Choroid plexus epithelial cell (primary cell): ENCODE measurements around the gene PHACTR1.
"Not testable (repeated sequence)": the region's sequence is repeated elsewhere in the genome, so short reads cannot be mapped to it uniquely, and the experiment has no call there.

ENCODE experiments used
- DNase-seq: peaks from one replicate; pipeline ENCODE4 v3.0.0-alpha.2; 2010; ENCODE audit warnings: low read depth
- H3K4me3 ChIP-seq: 2 replicates; pipeline ENCODE4 v1.5.1; 2011; ENCODE audit warnings: low read depth, mild to moderate bottlenecking, control low read depth, low read length, moderate library complexity
- TF ChIP-seq, protein P1 (sequence below): conservative IDR thresholded peaks from 2 replicates; pipeline ENCODE4 v1.5.1; 2011; ENCODE audit warnings: low read depth, mild to moderate bottlenecking, control low read depth, inconsistent platforms, low read length, moderate library complexity

The PHACTR1 gene

DNA sequence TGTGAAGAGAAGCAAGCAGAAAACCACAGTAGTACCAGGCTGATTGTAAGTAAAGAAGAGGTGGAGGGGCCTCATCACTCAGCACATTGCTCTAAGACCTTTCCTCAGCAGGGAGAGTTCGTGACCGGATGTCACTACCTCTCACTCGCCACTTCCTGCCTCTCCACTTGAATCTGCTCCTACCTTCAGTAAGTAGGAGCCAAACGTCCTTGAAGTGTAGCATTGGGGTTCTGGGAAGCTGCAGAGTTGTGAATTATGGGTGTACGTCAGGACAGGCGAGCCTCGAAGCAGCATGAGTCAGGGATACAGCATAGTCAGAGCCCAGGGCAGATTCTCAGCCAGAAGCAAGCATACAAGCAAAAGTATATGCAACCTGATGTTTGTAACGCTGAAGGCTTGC is 224.9 kb downstream of the PHACTR1 start:
- DNase-seq: peak; percentile 23
- H3K4me3 ChIP-seq: no peak overlapping the region
- TF ChIP-seq, protein P1, sequence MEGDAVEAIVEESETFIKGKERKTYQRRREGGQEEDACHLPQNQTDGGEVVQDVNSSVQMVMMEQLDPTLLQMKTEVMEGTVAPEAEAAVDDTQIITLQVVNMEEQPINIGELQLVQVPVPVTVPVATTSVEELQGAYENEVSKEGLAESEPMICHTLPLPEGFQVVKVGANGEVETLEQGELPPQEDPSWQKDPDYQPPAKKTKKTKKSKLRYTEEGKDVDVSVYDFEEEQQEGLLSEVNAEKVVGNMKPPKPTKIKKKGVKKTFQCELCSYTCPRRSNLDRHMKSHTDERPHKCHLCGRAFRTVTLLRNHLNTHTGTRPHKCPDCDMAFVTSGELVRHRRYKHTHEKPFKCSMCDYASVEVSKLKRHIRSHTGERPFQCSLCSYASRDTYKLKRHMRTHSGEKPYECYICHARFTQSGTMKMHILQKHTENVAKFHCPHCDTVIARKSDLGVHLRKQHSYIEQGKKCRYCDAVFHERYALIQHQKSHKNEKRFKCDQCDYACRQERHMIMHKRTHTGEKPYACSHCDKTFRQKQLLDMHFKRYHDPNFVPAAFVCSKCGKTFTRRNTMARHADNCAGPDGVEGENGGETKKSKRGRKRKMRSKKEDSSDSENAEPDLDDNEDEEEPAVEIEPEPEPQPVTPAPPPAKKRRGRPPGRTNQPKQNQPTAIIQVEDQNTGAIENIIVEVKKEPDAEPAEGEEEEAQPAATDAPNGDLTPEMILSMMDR: no peak

DNA sequence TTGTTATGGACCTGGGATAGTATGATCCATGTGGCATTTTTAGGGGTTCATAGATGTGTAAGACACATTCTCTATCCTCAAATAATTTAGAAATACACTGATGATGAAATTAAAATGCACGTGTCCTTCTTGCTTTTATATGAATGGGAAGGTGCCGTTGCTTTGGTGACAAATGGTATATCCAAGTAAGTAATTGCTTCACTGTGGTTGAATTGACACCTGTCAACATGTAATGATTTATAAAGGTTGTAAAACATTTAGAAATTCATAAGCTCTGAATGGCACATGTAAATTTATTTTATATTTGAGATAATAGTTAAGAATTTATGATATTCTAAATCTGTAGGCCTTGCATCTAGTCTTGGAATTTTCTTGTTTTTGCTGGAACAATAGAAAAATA is 227.0 kb downstream of the PHACTR1 start:
- DNase-seq: no peak
- H3K4me3 ChIP-seq: no peak overlapping the region
- TF ChIP-seq, protein P1: no peak

DNA sequence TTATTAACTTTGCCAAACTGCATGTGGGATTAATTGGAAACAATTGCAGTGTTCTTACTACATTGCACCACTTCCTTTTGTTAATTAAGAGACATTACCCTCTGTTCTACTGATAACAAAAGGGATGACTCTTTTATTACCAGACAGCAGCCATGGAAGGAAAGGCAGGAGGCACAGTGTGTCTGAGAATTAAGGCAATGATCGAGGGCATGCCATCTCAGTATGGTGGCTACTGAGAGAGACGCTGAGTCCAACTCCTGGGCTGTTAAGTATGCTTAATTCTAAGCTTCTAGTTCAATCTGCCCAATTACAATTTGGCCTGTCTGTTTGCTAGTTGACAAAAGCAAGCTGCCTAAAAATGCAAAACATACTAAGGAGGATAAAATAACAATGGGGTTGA is 227.4 kb downstream of the PHACTR1 start:
- no peak for DNase-seq
- TF ChIP-seq, protein P1: no peak
- H3K4me3 ChIP-seq: no peak overlapping the region

DNA sequence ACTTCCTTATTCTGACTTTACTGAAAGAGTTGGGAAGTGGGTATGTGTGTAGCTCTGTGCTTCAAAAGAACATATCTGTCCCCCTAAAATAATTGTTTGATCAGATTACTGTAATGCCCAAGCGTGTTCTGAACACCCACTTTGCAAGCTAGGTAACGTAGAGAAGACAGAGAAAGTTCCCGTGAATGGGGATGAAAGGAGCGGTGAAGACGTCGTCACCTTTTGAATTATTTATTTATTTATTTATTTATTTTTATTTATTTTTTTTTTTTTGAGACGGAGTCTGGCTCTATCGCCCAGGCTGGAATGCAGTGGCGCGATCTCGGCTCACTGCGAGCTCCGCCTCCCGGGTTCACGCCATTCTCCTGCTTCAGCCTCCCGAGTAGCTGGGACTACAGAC is 228.0 kb downstream of the PHACTR1 start:
- not testable (repeated sequence) for DNase-seq, H3K4me3 ChIP-seq

DNA sequence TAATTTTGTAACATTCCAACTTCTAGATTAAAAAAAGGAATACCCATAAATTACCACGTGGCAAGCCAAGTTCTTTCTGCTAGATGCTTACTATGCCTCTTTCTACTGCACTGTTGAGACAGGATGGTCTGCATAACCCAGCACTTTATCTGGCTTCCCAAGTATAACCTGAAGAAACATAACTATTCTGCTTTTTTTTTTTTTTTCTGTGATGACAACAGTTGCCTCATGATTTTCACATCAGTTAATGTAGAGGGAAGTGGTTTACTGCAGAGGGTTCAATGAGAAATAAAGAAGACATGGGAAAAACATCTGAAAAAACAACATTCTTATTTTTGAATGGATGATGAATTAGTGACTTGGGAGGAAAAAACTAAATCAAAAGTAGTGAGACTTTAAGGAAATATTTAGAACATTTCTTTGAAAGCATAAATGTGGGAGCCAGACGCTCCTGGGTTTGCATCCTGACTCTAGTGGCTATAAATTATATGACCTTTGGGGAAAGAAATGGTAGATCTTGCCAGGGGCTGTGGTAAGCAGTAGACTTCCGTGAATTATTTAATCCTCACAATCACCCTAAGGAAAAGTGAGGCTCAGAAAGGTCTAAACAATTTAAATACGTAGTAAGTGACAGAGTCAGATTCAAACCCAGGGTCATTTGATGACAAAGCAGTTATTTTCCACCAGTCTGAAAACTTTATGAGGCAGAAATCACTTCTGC is 230.7 kb downstream of the PHACTR1 start:
- no peak for DNase-seq
- no peak overlapping the region for H3K4me3 ChIP-seq
- TF ChIP-seq, protein P1: no peak

DNA sequence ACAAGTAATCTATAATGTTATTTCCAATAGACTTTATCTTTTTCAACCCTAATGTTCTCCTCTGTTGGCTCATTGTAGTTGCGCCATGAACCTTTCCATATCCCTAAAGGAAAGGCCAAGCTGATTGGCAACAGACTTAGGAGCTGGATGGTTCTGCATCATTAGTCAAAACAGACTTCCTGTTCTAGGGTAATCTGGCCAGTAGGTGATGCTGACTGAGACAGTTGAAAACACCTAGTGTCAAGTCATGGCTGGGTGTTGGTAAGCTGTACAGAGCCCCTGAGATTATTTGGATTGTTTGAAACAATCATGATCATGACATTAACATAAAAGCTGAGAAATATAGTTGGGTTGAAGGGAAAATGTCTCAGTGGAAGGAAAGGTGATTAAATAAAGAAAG is 231.4 kb downstream of the PHACTR1 start:
- TF ChIP-seq, protein P1: no peak
- no peak overlapping the region for H3K4me3 ChIP-seq
- DNase-seq: no peak

DNA sequence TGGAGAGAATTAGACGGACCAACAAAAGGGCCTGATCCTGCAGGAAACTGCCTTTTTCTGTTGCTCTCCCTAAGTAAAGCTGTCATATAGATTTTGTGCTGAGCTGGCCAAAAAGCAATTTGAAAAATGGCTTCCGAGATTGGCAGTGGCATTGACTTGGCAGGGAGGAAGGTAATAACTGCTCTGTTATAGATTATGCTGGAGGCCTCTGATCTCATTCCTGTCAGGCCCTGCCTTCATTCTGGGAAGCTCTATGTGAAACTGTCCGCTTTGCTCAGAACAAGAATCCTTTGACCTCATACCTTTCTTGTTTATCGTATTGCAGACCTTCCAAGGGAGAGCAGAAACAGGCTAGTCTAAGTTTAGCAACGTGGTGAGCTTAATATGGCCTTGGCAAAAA is 234.4 kb downstream of the PHACTR1 start:
- DNase-seq: no peak
- H3K4me3 ChIP-seq: no peak overlapping the region
- TF ChIP-seq, protein P1: no peak
